ENCODE measurements around the gene SLC6A4. TPM values are rescaled to one million over a fixed set of nuclear protein-coding genes. Genes with fewer than 3 reads are reported as not detected.

Gene SLC6A4
- total RNA-seq, 1 donor from 2014 or later = 1.1 TPM

DNA sequence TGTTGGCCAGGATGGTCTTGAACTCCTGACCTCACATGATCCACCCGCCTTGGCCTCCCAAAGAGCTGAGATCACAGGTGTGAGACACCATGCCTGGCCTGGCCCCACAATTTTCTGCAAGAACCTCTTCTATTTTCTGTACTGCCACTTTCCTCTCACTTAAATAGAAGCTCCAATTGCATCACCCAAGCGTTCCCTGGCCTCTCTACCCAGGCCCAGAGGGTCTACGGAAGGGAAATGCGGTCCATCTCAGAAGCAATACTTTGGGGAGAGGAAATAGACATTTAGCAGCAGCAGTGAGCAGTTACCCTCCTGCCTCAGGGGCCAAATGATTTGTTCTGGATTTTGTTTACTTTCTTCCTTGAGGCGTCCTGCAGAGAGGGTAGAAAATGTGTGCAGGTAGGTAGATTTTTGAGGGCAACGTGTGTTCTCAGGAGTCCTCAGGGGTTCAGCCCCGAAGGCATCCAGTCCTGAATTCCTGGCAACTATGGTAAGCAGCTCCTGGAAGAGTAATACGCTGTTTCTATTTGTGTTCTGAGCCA is 11.0 kb downstream of the SLC6A4 start:
- H3K27me3 Mint-ChIP-seq (ENCODE audit: low read depth) = peaks cover 9% of the 10 kb centered on the region
- TF ChIP-seq, protein P1, sequence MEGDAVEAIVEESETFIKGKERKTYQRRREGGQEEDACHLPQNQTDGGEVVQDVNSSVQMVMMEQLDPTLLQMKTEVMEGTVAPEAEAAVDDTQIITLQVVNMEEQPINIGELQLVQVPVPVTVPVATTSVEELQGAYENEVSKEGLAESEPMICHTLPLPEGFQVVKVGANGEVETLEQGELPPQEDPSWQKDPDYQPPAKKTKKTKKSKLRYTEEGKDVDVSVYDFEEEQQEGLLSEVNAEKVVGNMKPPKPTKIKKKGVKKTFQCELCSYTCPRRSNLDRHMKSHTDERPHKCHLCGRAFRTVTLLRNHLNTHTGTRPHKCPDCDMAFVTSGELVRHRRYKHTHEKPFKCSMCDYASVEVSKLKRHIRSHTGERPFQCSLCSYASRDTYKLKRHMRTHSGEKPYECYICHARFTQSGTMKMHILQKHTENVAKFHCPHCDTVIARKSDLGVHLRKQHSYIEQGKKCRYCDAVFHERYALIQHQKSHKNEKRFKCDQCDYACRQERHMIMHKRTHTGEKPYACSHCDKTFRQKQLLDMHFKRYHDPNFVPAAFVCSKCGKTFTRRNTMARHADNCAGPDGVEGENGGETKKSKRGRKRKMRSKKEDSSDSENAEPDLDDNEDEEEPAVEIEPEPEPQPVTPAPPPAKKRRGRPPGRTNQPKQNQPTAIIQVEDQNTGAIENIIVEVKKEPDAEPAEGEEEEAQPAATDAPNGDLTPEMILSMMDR (IDR thresholded peaks at IDR 0.05; ENCODE audit: unreplicated experiment) = no peak
- H3K9me3 Mint-ChIP-seq = no peaks in the 10 kb centered on the region
- no peak overlapping the region for H3K27ac Mint-ChIP-seq
- peaks cover 8% of the 10 kb centered on the region for H3K4me1 Mint-ChIP-seq
- DNase-seq (ENCODE audit: low spot score in 2 of 2, unreplicated experiment in 2 of 2) = no peak
- H3K36me3 Mint-ChIP-seq = no peaks in the 10 kb centered on the region
- H3K4me3 Mint-ChIP-seq = no peak overlapping the region

DNA sequence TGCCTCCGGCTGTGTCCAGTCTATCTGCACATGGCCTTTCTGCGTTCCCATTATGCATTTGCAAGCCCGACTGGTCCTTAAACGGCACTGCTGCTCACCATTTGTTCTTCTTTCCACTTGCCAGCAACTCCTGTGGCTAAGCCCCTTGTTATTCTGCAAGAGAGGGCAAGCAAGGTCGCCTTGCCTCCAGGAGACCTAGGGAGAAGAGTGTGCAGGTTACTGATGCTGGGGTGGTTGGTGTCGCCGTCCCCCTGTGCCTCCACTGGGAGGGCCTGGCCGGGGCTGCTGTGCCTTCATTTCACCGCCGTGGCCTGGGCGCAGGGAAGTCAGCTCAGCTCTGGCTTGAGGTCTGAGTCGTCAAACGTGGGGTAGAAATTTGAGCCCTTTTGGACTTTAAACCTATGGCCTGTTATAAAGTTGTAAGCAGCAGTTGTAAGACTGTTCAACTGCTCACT is 12.7 kb downstream of the SLC6A4 start:
- peaks cover 1% of the 10 kb centered on the region for H3K27me3 Mint-ChIP-seq (ENCODE audit: low read depth)
- no peak overlapping the region for H3K27ac Mint-ChIP-seq
- H3K4me1 Mint-ChIP-seq = peaks cover 8% of the 10 kb centered on the region
- TF ChIP-seq, protein P1 (IDR thresholded peaks at IDR 0.05; ENCODE audit: unreplicated experiment) = no peak
- H3K9me3 Mint-ChIP-seq = no peaks in the 10 kb centered on the region
- no peaks in the 10 kb centered on the region for H3K36me3 Mint-ChIP-seq
- no peak overlapping the region for H3K4me3 Mint-ChIP-seq
- DNase-seq (ENCODE audit: low spot score in 2 of 2, unreplicated experiment in 2 of 2) = no peak

DNA sequence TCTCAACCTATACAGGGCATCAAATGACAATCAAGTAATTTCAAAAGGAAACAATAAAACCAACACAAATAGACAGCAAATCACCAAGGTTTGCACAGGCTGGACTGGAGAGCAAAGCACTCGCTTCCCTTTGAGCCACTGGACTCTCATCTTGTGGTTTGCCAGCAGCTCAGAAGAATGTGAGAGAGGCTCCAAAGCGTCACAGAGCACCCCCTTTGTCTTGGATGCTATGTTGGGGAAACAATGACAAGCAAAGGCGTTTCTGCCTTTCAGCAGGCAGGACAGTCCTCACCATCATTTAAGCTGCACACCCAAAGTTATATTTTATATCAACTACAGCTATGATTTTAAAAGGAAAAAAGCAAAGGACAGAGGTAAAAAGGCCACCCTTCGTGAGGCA is 13.2 kb downstream of the SLC6A4 start:
- no peak overlapping the region for H3K27ac Mint-ChIP-seq
- TF ChIP-seq, protein P1 (IDR thresholded peaks at IDR 0.05; ENCODE audit: unreplicated experiment) = no peak
- no peaks in the 10 kb centered on the region for H3K9me3 Mint-ChIP-seq
- no peaks in the 10 kb centered on the region for H3K36me3 Mint-ChIP-seq
- peaks cover 8% of the 10 kb centered on the region for H3K4me1 Mint-ChIP-seq
- DNase-seq (ENCODE audit: low spot score in 2 of 2, unreplicated experiment in 2 of 2) = no peak
- H3K27me3 Mint-ChIP-seq (ENCODE audit: low read depth) = peaks cover 1% of the 10 kb centered on the region
- no peak overlapping the region for H3K4me3 Mint-ChIP-seq

DNA sequence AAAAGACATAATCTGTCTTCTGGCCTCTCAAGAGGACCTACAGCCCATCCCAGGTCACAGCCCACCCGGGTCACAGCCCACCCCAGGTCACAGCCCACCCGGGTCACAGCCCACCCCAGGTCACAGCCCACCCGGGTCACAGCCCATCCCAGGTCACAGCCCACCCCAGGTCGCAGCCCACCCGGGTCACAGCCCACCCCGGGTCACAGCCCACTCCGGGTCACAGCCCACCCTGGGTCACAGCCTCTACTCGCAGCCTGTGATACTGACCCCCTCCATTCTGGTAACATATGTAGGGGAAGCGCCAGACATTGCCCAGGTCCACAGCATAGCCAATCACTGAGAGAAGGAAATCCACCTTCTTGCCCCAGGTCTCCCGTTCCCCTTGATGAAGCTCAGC is 14.2 kb downstream of the SLC6A4 start:
- peaks cover 1% of the 10 kb centered on the region for H3K27me3 Mint-ChIP-seq (ENCODE audit: low read depth)
- TF ChIP-seq, protein P1 (IDR thresholded peaks at IDR 0.05; ENCODE audit: unreplicated experiment) = no peak
- H3K4me1 Mint-ChIP-seq = peaks cover 7% of the 10 kb centered on the region
- no peak overlapping the region for H3K4me3 Mint-ChIP-seq
- H3K27ac Mint-ChIP-seq = no peak overlapping the region
- no peak for DNase-seq (ENCODE audit: low spot score in 2 of 2, unreplicated experiment in 2 of 2)
- no peaks in the 10 kb centered on the region for H3K9me3 Mint-ChIP-seq
- H3K36me3 Mint-ChIP-seq = no peaks in the 10 kb centered on the region

DNA sequence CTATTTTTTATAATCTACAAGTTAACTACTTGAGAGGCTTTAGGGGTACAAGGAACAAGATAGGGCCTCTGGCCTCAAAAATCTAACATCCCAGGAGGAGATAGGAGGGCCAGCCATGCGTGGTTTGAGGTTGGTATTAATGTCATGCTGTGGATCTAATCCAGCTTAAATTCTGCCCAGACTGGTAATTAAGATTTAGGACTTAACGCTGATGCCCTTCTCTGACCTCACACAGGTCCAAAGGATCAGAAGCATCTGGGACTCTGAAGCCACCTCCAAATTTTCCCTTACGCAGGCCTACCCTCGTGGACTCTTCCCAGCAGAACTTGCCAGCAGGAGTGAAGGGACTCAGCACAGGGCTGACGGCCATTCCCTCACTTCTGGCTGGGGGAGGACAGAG is 15.1 kb downstream of the SLC6A4 start:
- TF ChIP-seq, protein P1 (IDR thresholded peaks at IDR 0.05; ENCODE audit: unreplicated experiment) = no peak
- no peak for DNase-seq (ENCODE audit: low spot score in 2 of 2, unreplicated experiment in 2 of 2)
- Mint-ChIP-seq H3K36me3 (no peaks in the 10 kb centered on the region), H3K4me1 (no peaks in the 10 kb centered on the region), H3K27ac (no peak overlapping the region), H3K4me3 (no peak overlapping the region), H3K9me3 (no peaks in the 10 kb centered on the region), H3K27me3 (ENCODE audit: low read depth) (no peaks in the 10 kb centered on the region)

DNA sequence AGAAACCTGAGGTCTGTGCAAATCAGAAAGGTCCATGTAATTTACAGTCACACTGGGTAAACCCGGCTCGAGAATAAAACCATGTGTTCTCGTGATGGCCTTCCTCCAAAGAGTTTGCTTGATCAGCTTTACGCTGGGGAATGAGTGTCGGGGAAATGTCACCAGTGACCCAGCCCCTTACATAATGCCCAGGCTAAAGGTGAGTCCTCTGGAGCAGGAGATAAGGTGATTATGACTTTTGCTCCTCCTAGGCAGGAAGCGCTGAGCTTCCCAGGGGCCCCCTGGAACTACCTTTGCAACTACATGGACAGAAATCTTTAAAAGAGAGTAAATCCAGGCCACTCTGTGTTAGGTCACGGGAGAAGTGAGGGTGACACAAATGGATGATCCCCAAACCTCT is 15.7 kb downstream of the SLC6A4 start:
- Mint-ChIP-seq H3K27me3 (ENCODE audit: low read depth) (no peaks in the 10 kb centered on the region), H3K36me3 (no peaks in the 10 kb centered on the region)

More for the DNA sequence above, 15.7 kb downstream of the SLC6A4 start:
- TF ChIP-seq, protein P1 (IDR thresholded peaks at IDR 0.05; ENCODE audit: unreplicated experiment) = no peak
- Mint-ChIP-seq H3K4me1 (no peaks in the 10 kb centered on the region), H3K27ac (no peak overlapping the region), H3K9me3 (no peaks in the 10 kb centered on the region), H3K4me3 (no peak overlapping the region)
- DNase-seq (ENCODE audit: low spot score in 2 of 2, unreplicated experiment in 2 of 2) = no peak

All from mesothelial cell of epicardium (in vitro differentiated cells).